H1 (cell line): ENCODE data around the gene MAPK8IP2. TPM values are rescaled to one million over a fixed set of nuclear protein-coding genes. Genes with fewer than 3 reads are reported as not detected.
A peak's percentile ranks its signal among the peaks of the same experiment; 100 is the strongest.

Experiments
- CREB1 ChIP-seq: IDR thresholded peaks from 2 replicates; pipeline ENCODE4 v1.6.1; 2012; ENCODE audit warnings: inconsistent platforms
- GABPA ChIP-seq: IDR thresholded peaks from 2 replicates; pipeline ENCODE4 v1.6.1; 2011; ENCODE audit warnings: mild to moderate bottlenecking, low read length, moderate library complexity, borderline replicate concordance; ENCODE audit not compliant: insufficient read depth
- POLR2AphosphoS5 ChIP-seq: IDR thresholded peaks from 2 replicates; pipeline ENCODE4 v1.6.1; 2011; ENCODE audit warnings: low read depth, low read length
- RAD21 ChIP-seq, 2 experiments: IDR thresholded peaks in 1 of 2; conservative IDR thresholded peaks in 1 of 2; 2 replicates each; pipeline ENCODE4 v1.6.1; 2011; ENCODE audit warnings: low read depth in 2 of 2, low read length in 2 of 2, improper control_type of control experiment in 1 of 2, inconsistent platforms in 1 of 2, mild to moderate bottlenecking in 1 of 2, moderate library complexity in 1 of 2
- RFX5 ChIP-seq: IDR thresholded peaks from 2 replicates; pipeline ENCODE4 v1.6.1; 2011; ENCODE audit warnings: low read depth, low read length, improper control_type of control experiment, borderline replicate concordance
- SP2 ChIP-seq: IDR thresholded peaks from 2 replicates; pipeline ENCODE4 v1.6.1; 2012; ENCODE audit warnings: mild to moderate bottlenecking, low read length, inconsistent platforms
- TAF1 ChIP-seq: IDR thresholded peaks from 2 replicates; pipeline ENCODE4 v1.6.1; 2011; ENCODE audit warnings: mild to moderate bottlenecking, low read depth, low read length
- TBP ChIP-seq: IDR thresholded peaks from 2 replicates; pipeline ENCODE4 v1.6.1; 2011; ENCODE audit warnings: low read depth, low read length, improper control_type of control experiment
- TEAD4 ChIP-seq: IDR thresholded peaks from 2 replicates; pipeline ENCODE4 v1.6.1; 2012; ENCODE audit warnings: low read depth, low read length, inconsistent platforms, mixed read lengths
- polyA plus RNA-seq, 7 experiments: library from polyadenylated mRNA; depleted of rRNA in 3 of 7; stranded (reverse) in 5 of 7; unstranded in 2 of 7; fragments of >200 nt in 5 of 7; fragments of 200-250 nt in 2 of 7; gene quantifications; 1 replicate in 5 of 7; 2 replicates in 1 of 7; 4 replicates in 1 of 7; pipeline versions ENCODE4 v1.2.1 to v1.2.3, GENCODE V29; 2011 to 2013; ENCODE audit warnings: missing spikeins in 2 of 7, mixed read lengths in 2 of 7
- total RNA-seq: library from RNA; stranded (reverse); fragmentation: NEBNext Ultra II Directional; extraction: Animal tissue kit (Norgen Biotek cat#: 25700); gene quantifications from 2 replicates; pipeline ENCODE4 v1.2.1, GENCODE V29; 2021

The MAPK8IP2 gene
- total and polyA plus RNA-seq, 2 of the 8 experiments (the other 6 are each of a cell fraction or from before 2014, with no cell fraction given): 1.5 to 5.5 TPM

- TF ChIP-seq TAF1 (no peak), SP2 (no peak), TEAD4 (0 out of 2 replicates have a peak, but pooled peaks have one; percentile 19), TBP (no peak), CREB1 (0 out of 2 replicates have a peak, but pooled peaks have one; percentile 38), RFX5 (no peak), GABPA (peak; percentile 75; the same call in 1 of the 2 replicates), POLR2AphosphoS5 (no peak), RAD21 (IDR thresholded peaks at IDR 0.05 in 1 of 2, conservative IDR thresholded peaks at IDR 0.05 in 1 of 2; ENCODE audit: low read depth in 2 of 2, low read length in 2 of 2) (0 out of 4 replicates have a peak, but pooled peaks of 1 of the 2 experiments have one; percentile 1)
These were observed 657 bp upstream of the MAPK8IP2 start (continued) for GRCh38 chr22:50599816-50600455.
